Amniotic stem cell (primary cell): Measurements from ENCODE around the gene CYP2R1.
"Not testable (repeated sequence)": the region's sequence is repeated elsewhere in the genome, so short reads cannot be mapped to it uniquely, and the experiment has no call there.

ENCODE experiments used
- DNase-seq: peaks from one replicate; lab custom pipeline; 2025; lab: John Stamatoyannopoulos, UW

CYP2R1 gene

DNA sequence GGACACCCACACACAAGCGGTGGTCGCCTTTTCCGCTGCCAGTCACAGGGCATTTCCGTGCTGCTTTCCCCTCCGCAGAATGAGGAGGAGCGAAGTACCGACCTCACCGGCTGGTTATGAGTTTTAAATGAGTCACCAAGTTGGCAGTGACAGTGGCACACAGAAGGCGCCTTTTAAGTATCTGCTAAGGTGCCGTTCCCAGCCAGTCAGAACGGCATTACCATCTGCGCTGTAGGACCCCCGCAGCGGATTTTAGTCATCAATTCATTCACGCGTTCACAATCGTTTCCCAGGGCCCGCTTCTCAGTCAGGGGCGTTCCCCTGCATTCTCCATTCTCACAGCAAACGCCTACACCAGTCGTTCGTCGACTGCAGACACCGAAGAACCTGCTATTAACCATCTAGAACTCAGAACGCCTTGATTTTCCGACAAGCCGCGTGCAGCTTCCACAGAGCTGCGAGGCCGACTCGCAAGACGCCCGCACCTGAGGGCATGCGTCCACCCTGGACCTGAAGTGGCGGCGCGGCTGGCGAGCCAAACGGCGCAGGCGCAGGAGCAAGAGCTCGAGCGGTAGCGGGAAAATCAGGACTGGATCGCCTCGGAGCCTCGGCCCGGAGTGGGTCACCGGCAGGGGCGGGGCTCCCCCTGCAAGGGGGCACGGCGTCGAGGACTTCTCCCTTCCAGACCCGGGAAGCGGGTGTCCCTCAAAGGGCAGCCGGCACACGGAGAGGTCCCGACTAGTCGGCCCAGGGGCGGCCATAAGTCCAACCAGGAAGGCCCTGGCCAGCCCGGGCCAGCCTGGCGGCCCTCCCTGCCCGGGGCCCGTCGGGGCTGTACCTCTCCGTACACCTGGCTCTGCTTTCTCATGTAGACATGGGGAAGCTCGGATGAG is 642 bp downstream of the CYP2R1 start:
- peak; percentile 62 for DNase-seq

DNA sequence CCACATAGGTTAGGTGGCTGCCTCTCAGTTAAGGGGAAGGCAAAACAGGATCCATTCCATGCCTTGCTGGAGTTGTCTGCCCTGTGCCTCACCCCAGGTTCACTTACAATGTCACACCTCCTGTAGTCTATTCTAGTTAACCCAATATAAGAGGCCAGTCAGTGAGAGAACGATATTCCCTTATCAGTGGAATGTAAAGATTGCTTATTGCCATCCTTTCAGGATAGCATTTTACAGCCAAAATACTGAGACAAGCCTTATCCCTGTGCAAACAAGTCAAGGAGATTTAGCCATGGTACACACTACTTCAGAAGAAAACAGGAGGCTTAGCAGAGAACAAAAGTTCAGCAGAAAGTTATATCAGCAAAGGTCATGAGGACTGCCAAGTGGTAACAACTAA is 5.5 kb downstream of the CYP2R1 start:
- DNase-seq: no peak

DNA sequence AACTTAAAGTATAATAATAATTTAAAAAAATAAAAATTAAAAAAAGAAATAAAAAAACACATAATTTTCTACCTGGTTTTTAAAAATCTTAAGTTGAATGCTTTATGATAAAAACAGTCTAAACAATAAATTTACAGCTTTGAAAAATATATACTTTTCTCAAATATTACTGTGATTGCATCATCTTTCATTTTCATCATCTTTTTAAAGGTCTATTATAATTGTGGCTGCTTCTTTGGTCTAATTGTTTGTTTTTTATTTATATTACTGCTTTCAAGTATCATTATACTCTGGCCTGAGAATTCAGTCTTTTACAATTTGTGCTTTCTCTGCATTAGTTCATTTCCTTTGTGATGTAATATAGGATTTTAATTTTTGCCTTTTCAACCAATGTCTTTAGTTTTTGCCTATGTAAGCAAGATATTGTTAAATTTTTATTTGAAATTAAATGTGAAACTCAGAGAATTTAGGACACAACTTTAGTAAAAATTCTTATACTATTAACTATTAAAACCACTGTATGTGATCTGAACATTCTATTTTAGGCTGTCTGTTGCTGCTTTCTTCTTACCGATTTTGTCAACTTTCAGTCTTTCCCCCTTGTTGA is 7.3 kb downstream of the CYP2R1 start:
- no peak for DNase-seq

DNA sequence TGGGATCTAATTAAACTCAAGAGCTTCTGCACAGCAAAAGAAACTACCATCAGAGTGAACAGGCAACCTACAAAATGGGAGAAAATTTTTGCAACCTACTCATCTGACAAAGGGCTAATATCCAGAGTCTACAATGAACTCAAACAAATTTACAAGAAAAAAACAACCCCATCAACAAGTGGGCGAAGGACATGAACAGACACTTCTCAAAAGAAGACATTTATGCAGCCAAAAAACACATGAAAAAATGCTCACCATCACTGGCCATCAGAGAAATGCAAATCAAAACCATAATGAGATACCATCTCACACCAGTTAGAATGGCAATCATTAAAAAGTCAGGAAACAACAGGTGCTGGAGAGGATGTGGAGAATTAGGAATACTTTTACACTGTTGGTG is 8.3 kb downstream of the CYP2R1 start:
- not testable (repeated sequence) for DNase-seq

DNA sequence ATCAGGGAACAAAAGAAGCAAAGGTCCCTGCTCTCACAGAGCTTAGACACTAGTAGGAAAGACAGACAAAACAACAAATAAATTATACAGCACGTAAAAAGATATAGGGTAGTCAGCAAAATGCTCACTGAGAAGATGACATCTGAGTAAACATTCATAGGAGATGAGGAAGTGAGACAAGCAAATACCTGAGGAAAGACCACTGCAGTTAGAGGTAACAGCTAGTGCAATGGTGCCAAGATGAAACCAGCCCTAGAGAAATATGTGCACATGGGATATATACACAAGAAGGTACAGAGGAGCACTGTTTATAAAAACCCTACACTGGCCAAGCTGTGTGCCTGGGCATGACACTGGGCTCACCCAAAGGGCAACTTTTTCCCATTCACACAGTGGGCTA is 9.8 kb downstream of the CYP2R1 start:
- DNase-seq: no peak

DNA sequence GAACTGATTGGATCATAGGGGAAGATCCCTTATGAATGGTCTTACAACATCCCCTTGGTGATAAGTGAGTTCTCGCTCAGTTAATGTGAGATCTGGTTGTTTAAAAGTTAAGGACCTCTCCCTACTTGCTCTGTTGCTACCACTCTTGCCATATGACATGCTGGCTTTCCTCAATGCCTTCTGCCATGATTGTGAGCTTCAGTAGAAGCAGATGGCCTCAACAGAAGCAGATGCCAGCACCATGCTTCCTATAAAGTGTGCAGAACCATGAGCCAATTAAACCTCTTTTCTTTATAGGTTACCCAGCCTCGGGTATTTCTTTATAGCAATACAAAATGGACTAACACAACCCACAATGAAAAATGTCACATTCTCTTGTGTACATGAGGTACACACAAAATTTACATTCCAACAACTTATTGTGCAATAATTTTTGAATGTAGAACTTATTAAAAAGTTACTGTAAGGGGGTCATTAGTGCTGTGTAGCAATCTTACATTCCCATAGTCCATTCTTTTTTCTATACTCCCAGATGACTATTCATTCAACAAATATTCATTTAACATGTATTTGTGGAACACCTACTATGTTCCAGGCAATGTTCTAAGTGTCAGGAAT is 10.3 kb downstream of the CYP2R1 start:
- DNase-seq: no peak

DNA sequence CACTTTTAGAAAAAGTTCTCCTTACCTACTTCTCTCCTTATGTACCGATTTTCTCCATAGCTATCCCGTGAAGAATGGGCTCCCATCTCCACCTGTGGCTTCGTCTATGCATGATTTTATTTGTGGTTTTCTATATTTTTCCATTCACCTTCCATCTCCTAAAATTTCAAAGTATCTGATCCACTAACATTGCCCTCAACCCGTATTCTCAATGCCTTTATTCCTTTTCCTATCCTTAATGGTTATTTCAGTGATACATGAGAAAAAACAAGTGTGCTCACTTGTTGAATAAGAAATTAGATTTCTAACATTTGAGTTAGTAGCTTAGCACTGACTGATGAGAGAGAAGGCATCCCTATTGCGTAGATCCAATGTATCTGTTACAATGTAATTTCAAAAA is 16.9 kb downstream of the CYP2R1 start:
- no peak for DNase-seq

DNA sequence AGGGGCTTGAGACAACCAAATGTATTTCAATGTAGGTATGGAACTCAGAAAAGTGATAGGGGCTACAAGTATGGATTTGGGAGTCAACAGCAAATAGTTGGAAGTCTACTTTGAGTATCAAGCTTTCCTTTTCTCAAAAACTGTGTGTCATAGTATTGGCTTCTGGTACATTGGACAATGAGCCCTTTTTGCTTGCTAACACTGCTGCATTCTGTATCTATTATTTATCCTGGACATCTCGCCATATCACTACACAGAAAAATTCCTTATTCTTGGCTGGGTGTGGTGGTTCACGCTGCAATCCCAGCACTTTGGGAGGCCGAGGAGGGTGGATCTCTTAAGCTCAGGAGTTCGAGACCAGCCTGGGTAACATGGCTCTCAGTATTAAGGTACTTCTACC is 18.4 kb downstream of the CYP2R1 start:
- DNase-seq: no peak

DNA sequence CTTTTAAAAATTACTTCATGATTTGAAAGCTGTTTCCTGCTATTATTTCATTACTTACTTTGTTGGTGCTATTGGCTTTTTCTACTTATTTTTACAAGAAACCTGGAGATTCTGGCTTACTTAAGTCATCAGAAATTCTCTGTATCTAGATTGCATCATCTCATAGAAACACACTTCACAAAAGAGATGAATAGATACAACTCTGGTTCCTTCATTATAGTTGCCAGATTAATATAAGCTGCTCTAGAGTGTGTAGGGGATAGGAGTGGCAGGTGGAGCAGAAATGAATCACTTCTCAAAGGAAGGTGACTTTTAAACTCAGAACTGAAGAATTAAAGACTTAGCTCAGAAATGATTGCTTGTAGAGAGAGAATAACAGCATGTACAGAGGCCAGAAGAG is 20.0 kb downstream of the CYP2R1 start:
- DNase-seq: no peak

DNA sequence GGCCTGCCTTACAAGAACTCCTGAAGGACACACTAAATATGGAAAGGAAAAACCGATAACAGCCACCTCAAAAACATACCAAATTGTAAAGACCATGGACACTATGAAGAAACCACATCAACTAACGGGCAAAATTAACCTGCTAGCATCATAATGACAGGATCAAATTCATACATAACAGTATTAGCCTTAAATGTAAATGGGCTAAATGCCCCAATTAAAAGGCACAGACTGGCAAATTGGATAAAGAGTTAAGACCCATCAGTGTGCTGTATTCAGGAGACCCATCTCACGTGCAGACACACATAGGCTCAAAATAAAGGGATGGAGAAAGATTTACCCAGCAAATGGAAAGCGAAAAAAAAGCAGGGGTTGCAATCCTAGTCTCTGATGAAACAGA is 28.3 kb downstream of the CYP2R1 start:
- not testable (repeated sequence) for DNase-seq

DNA sequence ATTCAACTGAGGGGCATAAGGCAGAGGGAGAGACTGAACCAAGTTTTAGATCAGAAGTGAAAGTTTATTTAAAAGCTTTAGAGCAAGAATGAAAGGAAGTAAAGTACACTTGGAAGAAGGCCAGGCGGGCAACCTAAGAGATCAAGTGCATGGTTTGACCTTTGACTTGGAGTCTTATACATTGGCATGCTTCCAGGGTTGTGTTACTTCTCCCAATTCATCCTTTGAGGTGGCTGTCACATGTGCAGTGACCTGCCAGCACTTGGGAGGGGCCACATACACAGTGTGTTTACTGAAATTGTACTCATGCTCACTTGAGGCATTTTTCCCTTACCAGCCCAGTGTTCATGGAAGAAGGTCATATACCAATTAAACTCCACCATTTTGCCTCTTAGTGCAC is 30.4 kb downstream of the CYP2R1 start:
- DNase-seq: no peak

DNA sequence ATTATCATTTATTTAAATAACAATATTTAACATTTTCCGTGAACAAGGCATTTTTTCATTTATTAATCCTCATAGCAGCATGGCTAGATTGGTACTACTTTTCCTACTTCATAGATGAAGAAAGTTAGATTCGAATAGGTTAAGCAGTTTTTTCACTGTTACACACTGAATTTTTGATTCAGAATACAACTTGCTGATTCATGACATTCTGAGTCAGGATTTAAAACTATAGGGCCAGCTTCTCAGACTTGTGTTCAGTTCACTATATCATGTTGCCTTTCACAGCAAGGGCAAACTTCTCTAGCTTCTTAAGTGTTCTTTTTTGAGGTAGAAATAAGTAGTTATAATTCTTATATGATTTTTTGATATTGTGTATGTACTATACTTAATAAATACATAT is 31.5 kb downstream of the CYP2R1 start:
- DNase-seq: no peak

DNA sequence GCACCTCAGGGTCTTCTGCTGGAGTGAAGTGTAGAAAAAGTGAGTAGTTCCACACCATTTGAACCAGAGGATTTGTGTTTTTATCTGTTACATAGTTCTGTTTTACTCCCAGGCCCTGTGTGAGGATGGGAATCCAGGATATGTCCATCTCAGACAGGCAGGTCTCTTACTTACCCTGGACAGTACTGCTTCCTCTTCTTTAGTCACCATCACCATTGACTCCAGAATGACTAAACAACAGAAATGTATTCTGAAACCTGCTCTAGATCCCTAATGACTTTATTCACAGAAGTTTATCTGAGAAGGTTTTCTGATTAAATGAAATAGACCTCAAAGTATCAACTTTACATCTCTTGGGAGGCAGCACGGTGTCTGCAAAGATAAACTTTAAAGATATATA is 33.6 kb downstream of the CYP2R1 start:
- no peak for DNase-seq

DNA sequence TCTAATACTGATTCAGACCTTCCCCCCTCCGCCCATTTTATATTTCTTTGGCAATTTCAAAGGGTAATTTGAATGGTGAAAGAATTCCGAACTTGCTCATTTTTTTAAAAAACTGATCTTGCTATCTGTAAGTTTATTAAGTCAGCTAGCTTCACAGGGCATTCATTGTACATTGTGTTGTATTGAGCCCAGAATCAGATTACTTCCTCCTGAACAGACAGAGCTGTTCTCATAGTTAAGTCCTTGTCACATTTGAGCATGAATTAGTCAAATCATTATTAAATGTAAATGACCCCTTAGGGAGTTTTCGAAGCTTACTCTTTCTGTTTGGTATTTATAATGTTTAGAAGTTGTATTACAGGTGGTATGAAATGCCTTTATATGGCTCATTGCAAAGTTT is 34.4 kb downstream of the CYP2R1 start:
- no peak for DNase-seq

DNA sequence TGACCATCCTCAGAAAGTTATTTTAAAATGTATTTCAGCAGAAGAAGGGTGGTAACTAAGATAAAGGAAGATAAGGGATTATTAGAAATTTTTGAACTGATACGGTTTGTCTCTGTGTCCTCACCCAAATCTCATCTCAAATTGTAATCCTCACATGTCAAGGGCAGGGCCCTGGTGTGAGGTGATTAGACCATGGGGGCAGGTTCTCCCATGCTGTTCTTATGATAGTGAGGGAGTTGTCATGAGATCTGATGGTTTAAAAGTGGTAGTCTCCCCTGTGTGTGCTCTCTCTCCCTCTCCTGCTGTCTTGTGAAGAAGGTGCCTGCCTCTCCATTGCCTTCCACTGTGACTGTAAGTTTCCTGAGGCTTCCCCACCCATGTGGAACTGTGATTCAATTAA is 36.1 kb downstream of the CYP2R1 start:
- DNase-seq: no peak

DNA sequence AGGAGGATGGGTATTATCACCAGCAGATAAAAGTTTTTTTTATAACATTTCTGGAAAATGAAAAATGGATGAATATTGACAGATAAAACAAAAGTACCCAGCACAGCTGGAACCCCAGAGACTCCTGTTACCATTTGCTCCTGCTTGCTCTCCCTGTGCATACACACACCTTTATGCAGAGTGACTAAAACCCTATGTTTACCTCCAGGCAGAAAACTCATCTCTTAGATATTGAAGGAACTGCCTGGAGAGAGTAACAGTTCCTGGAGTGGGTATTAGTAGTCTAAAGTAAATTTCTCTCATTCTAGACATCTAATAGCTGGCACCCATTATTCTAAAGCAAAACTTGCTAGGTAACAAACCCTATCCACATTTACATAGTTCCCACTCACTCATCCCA is 38.0 kb downstream of the CYP2R1 start:
- DNase-seq: no peak

DNA sequence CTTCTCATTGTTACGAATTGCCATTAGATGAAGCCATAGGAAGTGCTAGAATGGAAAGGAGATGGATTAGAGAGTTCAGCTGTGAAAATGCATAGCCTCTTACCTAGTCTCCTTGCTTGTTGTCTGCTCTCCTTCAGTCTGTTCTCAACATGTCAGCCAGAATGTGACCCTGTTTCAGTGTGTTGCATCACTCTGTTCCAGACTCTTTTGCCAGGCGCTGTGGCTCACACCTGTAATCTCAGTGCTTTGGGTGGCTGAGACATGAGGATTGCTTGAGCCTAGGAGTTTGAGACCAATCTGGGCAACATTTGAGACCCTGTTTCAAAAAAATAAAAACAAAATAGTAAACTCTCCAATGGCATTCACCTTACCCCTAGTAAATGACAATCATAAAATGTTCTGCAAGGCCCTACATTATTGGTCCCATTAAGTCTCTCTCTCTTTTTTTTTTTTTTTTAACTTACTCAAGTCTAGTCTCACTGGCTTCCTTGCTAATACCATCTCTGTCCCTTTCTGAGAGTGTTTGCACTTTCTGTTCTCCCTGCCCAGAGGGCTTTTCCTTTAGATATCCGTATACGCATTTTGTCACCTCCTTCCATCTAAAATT is 39.4 kb downstream of the CYP2R1 start:
- no peak for DNase-seq

DNA sequence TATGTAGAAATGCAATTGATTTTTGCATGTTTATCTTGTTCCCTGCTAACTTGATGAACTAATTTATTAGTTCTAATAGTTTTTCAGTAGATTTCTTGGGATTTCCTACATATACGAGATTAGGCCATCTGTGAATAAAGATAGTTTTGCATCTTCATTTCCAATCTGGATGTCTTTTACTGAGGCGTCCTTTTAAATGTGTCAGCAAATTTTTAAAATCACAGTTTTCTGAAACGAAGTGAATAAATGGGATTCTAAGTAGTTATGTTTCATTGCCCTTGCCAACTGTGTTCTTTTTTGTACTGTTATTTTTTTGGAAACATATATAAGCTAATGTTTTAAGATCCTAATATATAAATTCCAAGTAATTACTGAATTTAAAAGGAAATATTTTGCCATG is 50.0 kb downstream of the CYP2R1 start:
- no peak for DNase-seq

DNA sequence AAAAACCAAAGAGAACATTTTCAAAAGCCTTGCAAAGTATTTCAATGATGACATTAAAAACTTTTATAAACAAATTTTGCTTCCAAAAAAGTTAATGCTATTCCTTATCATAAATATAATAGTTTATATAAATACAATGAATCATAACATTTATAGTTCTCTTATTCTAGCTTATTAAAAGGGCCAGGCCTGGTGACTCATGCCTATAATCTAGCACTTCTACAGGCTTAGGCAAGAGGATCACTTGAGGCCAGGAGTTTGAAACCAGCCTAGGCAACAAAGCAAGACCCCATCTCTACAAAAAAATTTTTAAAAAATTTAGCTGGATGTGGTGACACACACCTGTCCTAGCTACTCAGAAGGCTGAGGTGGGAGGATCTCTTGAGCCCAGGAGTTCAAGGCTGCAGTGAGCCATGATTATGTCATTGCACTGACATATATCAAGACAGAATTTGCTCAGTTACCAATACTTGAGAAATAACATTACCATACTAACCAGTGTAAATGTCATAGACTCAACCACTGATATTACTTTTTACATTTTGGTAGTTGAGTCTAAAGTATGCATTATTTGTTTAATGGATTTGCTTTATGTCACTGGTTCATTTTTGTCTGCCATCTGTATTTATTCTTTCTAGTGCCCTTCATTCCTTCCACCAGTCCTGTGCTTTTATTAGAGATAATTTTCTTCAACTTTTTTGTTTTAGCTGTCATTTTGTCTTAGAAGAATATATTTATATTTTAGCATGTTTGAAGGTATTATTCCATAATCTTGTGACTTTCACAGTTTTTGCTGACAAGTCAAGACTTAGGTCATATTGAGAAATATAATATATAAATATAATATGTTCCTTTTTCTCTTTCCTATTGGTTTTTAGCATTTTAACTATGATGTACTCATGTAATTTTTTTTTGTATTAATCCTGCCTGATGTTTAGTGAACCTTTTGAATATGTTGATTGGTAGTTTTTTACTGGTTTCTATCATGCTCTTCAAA is 56.2 kb downstream of the CYP2R1 start:
- no peak for DNase-seq
